ENCODE measurements around the gene SPNS3.

DNA sequence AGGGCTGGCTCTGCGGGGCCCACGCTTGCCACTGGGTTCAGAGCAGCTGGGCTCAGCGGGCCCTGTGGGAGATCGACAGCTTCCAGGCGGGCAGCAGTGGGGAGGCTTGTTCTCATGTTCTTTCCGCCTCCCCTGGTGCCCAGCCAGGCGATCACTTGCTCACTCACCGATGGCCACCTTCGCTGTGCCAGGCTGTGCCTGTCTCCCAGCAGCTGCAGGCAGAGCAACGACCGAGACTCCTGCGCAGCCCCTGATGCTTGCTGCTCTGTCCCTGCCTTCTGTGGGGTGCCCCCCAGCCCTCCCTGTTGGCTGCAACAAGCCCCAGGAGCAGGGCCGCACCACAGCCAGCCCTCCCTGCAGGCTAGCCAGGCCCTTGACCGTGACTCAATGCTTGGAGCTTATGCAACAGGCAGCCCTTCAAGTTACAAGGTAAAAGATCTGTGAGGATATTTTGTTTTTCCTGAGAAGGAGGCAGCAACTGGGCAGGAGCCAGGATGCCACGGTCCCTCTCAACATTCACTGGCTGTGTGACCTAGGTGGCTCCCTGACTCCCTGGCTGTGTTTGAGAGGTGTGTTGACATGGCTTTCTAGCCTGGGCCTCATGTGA is 55.4 kb downstream of the SPNS3 start:
- TF ChIP-seq CTCF (IDR thresholded peaks at IDR 0.05), result no peak
- TF ChIP-seq POLR2AphosphoS5 (IDR thresholded peaks at IDR 0.05; ENCODE audit: low read depth, low read length), result no peak
- no peak for TF ChIP-seq IRF3 (IDR thresholded peaks at IDR 0.05; ENCODE audit: low read depth, low read length)
- TF ChIP-seq, protein P1, sequence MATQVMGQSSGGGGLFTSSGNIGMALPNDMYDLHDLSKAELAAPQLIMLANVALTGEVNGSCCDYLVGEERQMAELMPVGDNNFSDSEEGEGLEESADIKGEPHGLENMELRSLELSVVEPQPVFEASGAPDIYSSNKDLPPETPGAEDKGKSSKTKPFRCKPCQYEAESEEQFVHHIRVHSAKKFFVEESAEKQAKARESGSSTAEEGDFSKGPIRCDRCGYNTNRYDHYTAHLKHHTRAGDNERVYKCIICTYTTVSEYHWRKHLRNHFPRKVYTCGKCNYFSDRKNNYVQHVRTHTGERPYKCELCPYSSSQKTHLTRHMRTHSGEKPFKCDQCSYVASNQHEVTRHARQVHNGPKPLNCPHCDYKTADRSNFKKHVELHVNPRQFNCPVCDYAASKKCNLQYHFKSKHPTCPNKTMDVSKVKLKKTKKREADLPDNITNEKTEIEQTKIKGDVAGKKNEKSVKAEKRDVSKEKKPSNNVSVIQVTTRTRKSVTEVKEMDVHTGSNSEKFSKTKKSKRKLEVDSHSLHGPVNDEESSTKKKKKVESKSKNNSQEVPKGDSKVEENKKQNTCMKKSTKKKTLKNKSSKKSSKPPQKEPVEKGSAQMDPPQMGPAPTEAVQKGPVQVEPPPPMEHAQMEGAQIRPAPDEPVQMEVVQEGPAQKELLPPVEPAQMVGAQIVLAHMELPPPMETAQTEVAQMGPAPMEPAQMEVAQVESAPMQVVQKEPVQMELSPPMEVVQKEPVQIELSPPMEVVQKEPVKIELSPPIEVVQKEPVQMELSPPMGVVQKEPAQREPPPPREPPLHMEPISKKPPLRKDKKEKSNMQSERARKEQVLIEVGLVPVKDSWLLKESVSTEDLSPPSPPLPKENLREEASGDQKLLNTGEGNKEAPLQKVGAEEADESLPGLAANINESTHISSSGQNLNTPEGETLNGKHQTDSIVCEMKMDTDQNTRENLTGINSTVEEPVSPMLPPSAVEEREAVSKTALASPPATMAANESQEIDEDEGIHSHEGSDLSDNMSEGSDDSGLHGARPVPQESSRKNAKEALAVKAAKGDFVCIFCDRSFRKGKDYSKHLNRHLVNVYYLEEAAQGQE (IDR thresholded peaks at IDR 0.05; ENCODE audit: low read depth, low read length), result no peak
- TF ChIP-seq TAF1 (IDR thresholded peaks at IDR 0.05; ENCODE audit: borderline replicate concordance, low read depth, low read length), result no peak
- no peak for TF ChIP-seq MAX (IDR thresholded peaks at IDR 0.05; ENCODE audit: low read depth)
- no peak for TF ChIP-seq USF1 (IDR thresholded peaks at IDR 0.05; ENCODE audit: borderline replicate concordance, low read depth)
- TF ChIP-seq FOSL2 (IDR thresholded peaks at IDR 0.05; ENCODE audit: borderline replicate concordance, low read depth), result no peak
- TF ChIP-seq EP300 (IDR thresholded peaks at IDR 0.05; ENCODE audit: borderline replicate concordance in 1 of 2, low read depth in 1 of 2, low read length in 1 of 2), result no peak
- TF ChIP-seq EZH2phosphoT487 (IDR thresholded peaks at IDR 0.05; ENCODE audit: borderline replicate concordance, low read depth), result no peak
- TF ChIP-seq GABPA (IDR thresholded peaks at IDR 0.05; ENCODE audit: low read depth), result no peak
- no peak for TF ChIP-seq TEAD4 (IDR thresholded peaks at IDR 0.05; ENCODE audit: borderline replicate concordance, insufficient read depth)
- TF ChIP-seq GATA2 (CRISPR knock-in tag; IDR thresholded peaks at IDR 0.05), result no peak
